Bronchial epithelial cell (primary cell): ENCODE data around the gene CEP85L. TPM values are rescaled to one million over a fixed set of nuclear protein-coding genes. Genes with fewer than 3 reads are reported as not detected.

Experiments used
- DNase-seq: peaks from one replicate; pipeline ENCODE4 v3.0.0-alpha.2; 2010; ENCODE audit warnings: low read depth
- FAIRE-seq: peaks from 2 replicates; lab custom pipeline; 2011; peaks lifted over from hg19 to GRCh38; lab: Jason Lieb, UNC
- H3K27me3 ChIP-seq: 2 replicates; pipeline ENCODE4 v1.5.1; 2011; ENCODE audit warnings: low read length; ENCODE audit not compliant: control insufficient read depth, insufficient read depth
- H3K36me3 ChIP-seq: 2 replicates; pipeline ENCODE4 v1.5.1; 2011; ENCODE audit warnings: low read length; ENCODE audit not compliant: control insufficient read depth, insufficient read depth
- H3K4me3 ChIP-seq: 2 replicates; pipeline ENCODE4 v1.5.1; 2011; ENCODE audit warnings: mild to moderate bottlenecking, low read depth, low read length, control low read depth
- total RNA-seq: library from RNA; depleted of rRNA; stranded (reverse); fragments of >200 nt; gene quantifications from 2 replicates; pipeline ENCODE4 v1.2.1, GENCODE V29; 2014
- TF ChIP-seq, protein P1 (sequence below): IDR thresholded peaks from 2 replicates; pipeline ENCODE4 v1.5.1; 2011; ENCODE audit warnings: mild to moderate bottlenecking, moderate library complexity, low read length, control low read depth, inconsistent platforms; ENCODE audit not compliant: insufficient read depth, severe bottlenecking

The CEP85L gene
- total RNA-seq, 1 donor from 2014 or later = 7.1 TPM

DNA sequence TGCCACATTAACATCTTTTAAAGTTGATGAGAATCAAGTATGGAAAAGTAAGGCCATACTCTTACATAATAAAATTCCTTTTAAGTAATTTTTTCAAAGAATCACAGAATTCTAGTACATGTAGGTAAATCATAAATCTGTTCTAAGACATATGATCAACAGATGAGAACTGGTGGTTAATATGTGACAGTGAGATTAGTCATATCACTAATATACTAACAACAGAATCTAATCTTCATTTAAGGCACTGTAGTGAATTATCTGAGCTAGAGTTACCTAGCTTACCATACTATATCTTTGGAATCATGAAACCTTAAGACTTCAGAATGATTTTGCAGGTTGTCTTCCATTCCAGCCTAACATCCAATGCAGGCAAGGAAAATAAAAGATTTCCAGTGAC is 91.7 kb downstream of the CEP85L start:
- Histone ChIP-seq H3K4me3 (no peak overlapping the region), H3K27me3 (no peaks in the 10 kb centered on the region), H3K36me3 (no peaks in the 10 kb centered on the region)
- TF ChIP-seq, protein P1, sequence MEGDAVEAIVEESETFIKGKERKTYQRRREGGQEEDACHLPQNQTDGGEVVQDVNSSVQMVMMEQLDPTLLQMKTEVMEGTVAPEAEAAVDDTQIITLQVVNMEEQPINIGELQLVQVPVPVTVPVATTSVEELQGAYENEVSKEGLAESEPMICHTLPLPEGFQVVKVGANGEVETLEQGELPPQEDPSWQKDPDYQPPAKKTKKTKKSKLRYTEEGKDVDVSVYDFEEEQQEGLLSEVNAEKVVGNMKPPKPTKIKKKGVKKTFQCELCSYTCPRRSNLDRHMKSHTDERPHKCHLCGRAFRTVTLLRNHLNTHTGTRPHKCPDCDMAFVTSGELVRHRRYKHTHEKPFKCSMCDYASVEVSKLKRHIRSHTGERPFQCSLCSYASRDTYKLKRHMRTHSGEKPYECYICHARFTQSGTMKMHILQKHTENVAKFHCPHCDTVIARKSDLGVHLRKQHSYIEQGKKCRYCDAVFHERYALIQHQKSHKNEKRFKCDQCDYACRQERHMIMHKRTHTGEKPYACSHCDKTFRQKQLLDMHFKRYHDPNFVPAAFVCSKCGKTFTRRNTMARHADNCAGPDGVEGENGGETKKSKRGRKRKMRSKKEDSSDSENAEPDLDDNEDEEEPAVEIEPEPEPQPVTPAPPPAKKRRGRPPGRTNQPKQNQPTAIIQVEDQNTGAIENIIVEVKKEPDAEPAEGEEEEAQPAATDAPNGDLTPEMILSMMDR = no peak
- DNase-seq (no peak), FAIRE-seq (no peak)

DNA sequence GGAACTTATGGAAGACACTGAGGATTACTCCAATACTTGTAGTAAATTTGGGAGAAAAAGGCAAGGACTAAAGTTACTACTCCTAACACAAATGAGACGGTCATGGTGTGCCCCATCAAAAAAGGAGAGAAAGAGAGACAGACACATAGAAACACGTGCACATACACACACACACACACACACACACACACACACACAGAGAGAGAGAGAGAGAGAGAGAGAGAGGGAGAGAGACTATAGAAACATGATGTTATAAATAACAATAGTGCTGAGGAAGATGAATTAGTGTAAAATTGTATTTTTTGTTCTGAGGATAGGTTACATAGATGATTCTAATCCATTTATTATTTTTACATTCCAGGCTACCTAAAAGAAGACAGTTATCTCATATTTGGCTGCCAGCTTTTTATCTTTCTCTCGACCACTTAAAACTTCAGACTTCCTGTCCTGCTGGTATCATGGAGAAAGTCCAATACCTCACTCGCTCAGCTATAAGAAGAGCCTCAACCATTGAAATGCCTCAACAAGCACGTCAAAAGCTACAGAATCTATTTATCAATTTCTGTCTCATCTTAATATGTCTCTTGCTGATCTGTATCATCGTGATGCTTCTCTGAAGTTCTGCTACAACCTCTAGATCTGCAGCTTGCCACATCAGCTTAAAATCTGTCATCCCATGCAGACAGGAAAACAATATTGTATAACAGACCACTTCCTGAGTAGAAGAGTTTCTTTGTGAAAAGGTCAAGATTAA is 92.8 kb downstream of the CEP85L start:
- no peak overlapping the region for H3K4me3 ChIP-seq
- H3K27me3 ChIP-seq = no peaks in the 10 kb centered on the region
- TF ChIP-seq, protein P1 = no peak
- DNase-seq = no peak
- H3K36me3 ChIP-seq = no peaks in the 10 kb centered on the region
- no peak for FAIRE-seq

GRCh38 chr6:118554698-118555097 is 96.7 kb downstream of the CEP85L start:
- TF ChIP-seq, protein P1 = no peak
- H3K36me3 ChIP-seq = no peaks in the 10 kb centered on the region
- H3K27me3 ChIP-seq = no peaks in the 10 kb centered on the region
- FAIRE-seq = no peak
- DNase-seq = no peak
- H3K4me3 ChIP-seq = no peak overlapping the region

DNA sequence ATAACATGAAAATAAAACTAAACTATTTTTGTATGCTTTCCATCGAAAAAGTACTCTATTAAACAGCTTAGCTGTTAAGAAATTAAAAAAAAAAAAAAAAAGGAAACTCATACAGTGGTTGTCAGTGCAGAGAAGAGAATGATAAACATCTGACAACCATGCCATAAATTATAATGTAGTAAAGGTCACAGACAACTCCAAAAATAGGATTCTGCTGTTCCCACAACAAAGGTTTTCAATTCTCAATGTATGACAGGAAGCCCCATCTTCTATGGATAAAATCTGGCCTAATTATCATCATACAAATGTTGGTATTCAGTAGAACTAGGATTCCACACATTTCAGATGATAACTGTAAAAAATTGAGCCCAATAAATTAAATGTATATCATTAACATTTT is 98.3 kb downstream of the CEP85L start:
- TF ChIP-seq, protein P1 = no peak
- DNase-seq (no peak), FAIRE-seq (no peak)
- H3K27me3 ChIP-seq = no peaks in the 10 kb centered on the region
- H3K4me3 ChIP-seq = no peak overlapping the region
- no peaks in the 10 kb centered on the region for H3K36me3 ChIP-seq

GRCh38 chr6:118551063-118552053 is 100.0 kb downstream of the CEP85L start:
- Histone ChIP-seq H3K4me3 (no peak overlapping the region), H3K36me3 (no peaks in the 10 kb centered on the region), H3K27me3 (no peaks in the 10 kb centered on the region)
- FAIRE-seq (no peak), DNase-seq (peak; percentile 65)
- TF ChIP-seq, protein P1 = peak; percentile 42
